ENCODE results near the gene TENM4. TPM values are rescaled to one million over a fixed set of nuclear protein-coding genes. Genes with fewer than 3 reads are reported as not detected.

The TENM4 gene
- total RNA-seq, 1 donor from 2014 or later = 3.8 TPM

DNA sequence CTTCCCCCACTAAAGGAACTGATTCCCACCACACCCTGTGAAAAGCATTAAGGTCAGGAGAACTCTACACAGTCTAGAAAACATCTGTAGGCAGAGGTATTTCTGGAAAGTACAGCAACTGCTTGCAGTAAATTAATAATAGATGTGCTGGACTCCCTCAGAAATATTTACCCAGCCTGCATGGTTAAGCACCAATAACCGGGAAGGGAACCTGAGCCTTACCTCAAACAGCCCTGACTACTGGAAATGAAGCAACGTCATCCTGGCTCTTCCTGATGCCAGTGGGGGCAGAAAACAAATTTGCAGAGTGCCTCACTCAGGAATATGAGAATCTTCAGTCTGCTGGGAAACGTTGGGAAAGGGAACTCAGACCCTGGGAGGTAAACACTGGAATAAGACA is 318.1 kb downstream of the TENM4 start:
- H3K9me3 Mint-ChIP-seq (ENCODE audit: low read depth) = peaks cover 21% of the 10 kb centered on the region

DNA sequence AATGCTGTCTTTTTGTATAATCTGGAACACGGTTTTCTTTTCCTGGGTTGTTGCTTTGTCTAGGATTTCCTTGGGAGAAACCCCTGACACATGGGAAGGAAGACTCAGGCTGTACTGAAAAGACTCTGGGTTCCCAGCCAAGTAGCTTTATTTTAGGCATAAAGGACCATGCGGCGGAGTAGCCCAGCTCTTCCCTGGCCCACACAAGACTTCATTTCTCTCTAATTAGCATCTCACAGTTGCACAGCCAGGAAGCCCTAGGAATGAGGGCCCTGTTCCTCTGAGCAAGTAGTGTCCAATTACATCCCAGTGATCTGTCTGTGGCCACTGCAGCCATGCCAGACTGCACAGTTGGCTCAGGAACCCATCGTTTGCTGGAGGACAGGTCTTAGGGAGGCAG is 319.5 kb downstream of the TENM4 start:
- TF ChIP-seq, protein P1, sequence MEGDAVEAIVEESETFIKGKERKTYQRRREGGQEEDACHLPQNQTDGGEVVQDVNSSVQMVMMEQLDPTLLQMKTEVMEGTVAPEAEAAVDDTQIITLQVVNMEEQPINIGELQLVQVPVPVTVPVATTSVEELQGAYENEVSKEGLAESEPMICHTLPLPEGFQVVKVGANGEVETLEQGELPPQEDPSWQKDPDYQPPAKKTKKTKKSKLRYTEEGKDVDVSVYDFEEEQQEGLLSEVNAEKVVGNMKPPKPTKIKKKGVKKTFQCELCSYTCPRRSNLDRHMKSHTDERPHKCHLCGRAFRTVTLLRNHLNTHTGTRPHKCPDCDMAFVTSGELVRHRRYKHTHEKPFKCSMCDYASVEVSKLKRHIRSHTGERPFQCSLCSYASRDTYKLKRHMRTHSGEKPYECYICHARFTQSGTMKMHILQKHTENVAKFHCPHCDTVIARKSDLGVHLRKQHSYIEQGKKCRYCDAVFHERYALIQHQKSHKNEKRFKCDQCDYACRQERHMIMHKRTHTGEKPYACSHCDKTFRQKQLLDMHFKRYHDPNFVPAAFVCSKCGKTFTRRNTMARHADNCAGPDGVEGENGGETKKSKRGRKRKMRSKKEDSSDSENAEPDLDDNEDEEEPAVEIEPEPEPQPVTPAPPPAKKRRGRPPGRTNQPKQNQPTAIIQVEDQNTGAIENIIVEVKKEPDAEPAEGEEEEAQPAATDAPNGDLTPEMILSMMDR (IDR thresholded peaks at IDR 0.05) = no peak
- Mint-ChIP-seq H3K9me3 (ENCODE audit: low read depth) (peaks cover 13% of the 10 kb centered on the region), H3K4me1 (ENCODE audit: low read depth) (peaks cover 6% of the 10 kb centered on the region), H3K4me3 (ENCODE audit: unreplicated experiment) (no peak overlapping the region), H3K27me3 (ENCODE audit: low read depth) (no peaks in the 10 kb centered on the region), H3K27ac (ENCODE audit: unreplicated experiment) (no peak overlapping the region), H3K36me3 (ENCODE audit: low read depth) (peaks cover 5% of the 10 kb centered on the region)
- DNase-seq (ENCODE audit: low spot score) = no peak

More for the DNA sequence above, 318.1 kb downstream of the TENM4 start:
- TF ChIP-seq, protein P1 (IDR thresholded peaks at IDR 0.05) = no peak
- H3K4me3 Mint-ChIP-seq (ENCODE audit: unreplicated experiment) = no peak overlapping the region
- peaks cover 6% of the 10 kb centered on the region for H3K4me1 Mint-ChIP-seq (ENCODE audit: low read depth)
- H3K27ac Mint-ChIP-seq (ENCODE audit: unreplicated experiment) = no peak overlapping the region
- H3K36me3 Mint-ChIP-seq (ENCODE audit: low read depth) = peaks cover 5% of the 10 kb centered on the region
- DNase-seq (ENCODE audit: low spot score) = no peak
- H3K27me3 Mint-ChIP-seq (ENCODE audit: low read depth) = no peaks in the 10 kb centered on the region

DNA sequence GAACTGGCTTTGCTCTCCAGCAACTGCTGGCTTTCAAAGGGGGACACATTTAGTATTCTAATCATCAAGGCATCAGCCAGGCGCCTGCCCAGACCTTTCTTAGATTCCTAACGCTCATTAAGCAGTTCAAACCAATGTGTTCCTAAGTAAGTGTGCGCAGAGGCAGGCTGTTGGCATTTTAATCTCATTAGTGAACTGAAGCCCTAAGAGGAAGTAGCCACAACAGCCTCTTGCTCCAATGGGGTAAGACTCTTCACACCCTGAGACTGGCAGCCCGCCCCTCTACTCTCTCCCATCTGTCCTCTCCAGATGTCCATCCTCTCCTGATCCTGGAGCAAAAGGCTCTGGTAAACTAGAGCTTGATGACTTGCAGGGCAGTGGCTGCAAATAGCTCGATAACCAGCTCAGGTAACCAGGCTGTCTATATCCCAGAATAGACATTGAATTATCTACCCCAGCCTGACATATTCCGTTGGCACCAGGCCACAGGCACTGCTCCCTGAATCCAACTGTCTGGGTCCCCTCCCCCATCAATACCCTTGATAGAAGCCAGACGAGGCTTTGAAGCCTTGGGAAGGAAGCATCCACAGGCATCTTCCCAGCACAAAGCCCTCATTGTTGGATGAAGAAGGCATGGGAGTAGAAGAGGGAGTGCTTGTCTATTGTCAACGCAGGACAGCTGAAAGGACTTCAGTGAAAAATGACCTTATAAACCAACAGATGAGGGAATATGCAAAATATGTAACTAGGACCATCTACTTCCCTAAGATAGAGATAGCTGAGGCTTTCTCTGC is 321.1 kb downstream of the TENM4 start:
- Mint-ChIP-seq H3K27ac (ENCODE audit: unreplicated experiment) (no peak overlapping the region), H3K9me3 (ENCODE audit: low read depth) (peaks cover 7% of the 10 kb centered on the region), H3K36me3 (ENCODE audit: low read depth) (peaks cover 2% of the 10 kb centered on the region), H3K4me3 (ENCODE audit: unreplicated experiment) (no peak overlapping the region), H3K27me3 (ENCODE audit: low read depth) (no peaks in the 10 kb centered on the region), H3K4me1 (ENCODE audit: low read depth) (peaks cover 6% of the 10 kb centered on the region)
- DNase-seq (ENCODE audit: low spot score) = no peak
- TF ChIP-seq, protein P1 (IDR thresholded peaks at IDR 0.05) = no peak

DNA sequence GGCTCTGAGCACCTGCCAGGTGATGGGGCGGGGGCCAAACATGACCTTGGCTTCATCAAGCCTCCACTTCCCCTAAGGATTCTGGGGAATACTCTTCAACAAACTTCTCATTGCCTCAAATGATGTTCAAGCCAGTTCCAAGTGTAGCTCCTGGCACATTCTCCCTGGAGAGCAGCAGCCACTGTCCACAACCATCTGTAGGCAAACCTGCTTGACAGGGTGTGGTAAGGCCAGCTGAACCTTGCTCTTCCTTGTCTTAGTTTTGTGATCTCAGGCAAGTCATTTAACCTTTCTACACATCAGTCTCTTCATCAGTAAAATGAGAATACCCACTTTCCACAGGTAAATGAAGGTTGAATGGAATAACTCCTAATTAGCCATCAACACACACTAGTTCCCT is 323.3 kb downstream of the TENM4 start:
- Mint-ChIP-seq H3K36me3 (ENCODE audit: low read depth) (peaks cover 2% of the 10 kb centered on the region), H3K4me1 (ENCODE audit: low read depth) (peaks cover 21% of the 10 kb centered on the region), H3K27me3 (ENCODE audit: low read depth) (no peaks in the 10 kb centered on the region), H3K27ac (ENCODE audit: unreplicated experiment) (no peak overlapping the region), H3K9me3 (ENCODE audit: low read depth) (peaks cover 7% of the 10 kb centered on the region), H3K4me3 (ENCODE audit: unreplicated experiment) (no peak overlapping the region)
- no peak for DNase-seq (ENCODE audit: low spot score)
- TF ChIP-seq, protein P1 (IDR thresholded peaks at IDR 0.05) = no peak

DNA sequence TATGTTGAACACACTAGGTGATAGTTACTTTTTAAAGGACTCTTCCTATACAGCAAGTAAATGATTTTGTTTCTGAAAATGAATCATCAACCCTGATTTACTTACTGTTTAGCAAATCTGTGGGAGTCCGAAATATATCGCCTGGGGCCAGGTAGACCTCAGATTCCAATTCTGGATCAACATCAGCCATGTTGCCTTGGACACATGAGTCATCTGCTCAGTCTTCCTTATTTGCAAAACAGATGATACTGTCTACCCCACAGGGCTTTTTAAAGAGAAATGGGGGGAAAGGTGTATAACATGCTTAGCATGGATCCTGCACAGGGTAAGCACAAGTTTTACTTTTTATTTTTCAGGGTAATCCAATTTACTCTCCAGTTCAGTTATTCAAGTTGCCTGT is 324.2 kb downstream of the TENM4 start:
- Mint-ChIP-seq H3K27me3 (ENCODE audit: low read depth) (no peaks in the 10 kb centered on the region), H3K27ac (ENCODE audit: unreplicated experiment) (no peak overlapping the region), H3K4me1 (ENCODE audit: low read depth) (peaks cover 25% of the 10 kb centered on the region), H3K4me3 (ENCODE audit: unreplicated experiment) (no peak overlapping the region), H3K9me3 (ENCODE audit: low read depth) (peaks cover 7% of the 10 kb centered on the region), H3K36me3 (ENCODE audit: low read depth) (peaks cover 2% of the 10 kb centered on the region)
- DNase-seq (ENCODE audit: low spot score) = no peak
- TF ChIP-seq, protein P1 (IDR thresholded peaks at IDR 0.05) = no peak

Measured in chondrocyte (in vitro differentiated cells).